Panc1 (cell line): ENCODE measurements around the gene TMOD2. TPM values are rescaled to one million over a fixed set of nuclear protein-coding genes. Genes with fewer than 3 reads are reported as not detected.
A peak's percentile ranks its signal among the peaks of the same experiment; 100 is the strongest.

Source experiments
- ATAC-seq: fragments of 200-7000 bp; cut with Tn5 transposase; 2 replicates; pipeline ENCODE4 v1.9.1; 2020; ENCODE audit warnings: mild to moderate bottlenecking, moderate library complexity
- BruUV-seq: library from RNA; stranded (reverse); fragments of 400-500 nt; replicated peaks from 2 replicates; lab custom pipeline; 2021; lab: Mats Ljungman, UMichigan
- CTCF ChIA-PET: fragments of 300-600 bp; sonication (Branson Sonifier 250); formaldehyde crosslinking; loops from one replicate; lab custom pipeline; 2022; ENCODE audit warnings: antibody characterized with exemption; lab: Charles Lee
- POLR2A ChIA-PET: fragments of 300-600 bp; sonication (Branson Sonifier 250); formaldehyde crosslinking; loops from one replicate; lab custom pipeline; 2022; ENCODE audit warnings: antibody characterized with exemption; lab: Charles Lee
- DNase-seq: peaks from one replicate; pipeline ENCODE4 v3.0.0-alpha.2; 2010; ENCODE audit warnings: low read depth, low spot score
- H3K27ac ChIP-seq: 2 replicates; pipeline ENCODE4 v1.5.1; 2011; ENCODE audit warnings: mild to moderate bottlenecking, low read length, inconsistent platforms
- H3K27me3 ChIP-seq: fragments of 200-500 bp; sonication (Bioruptor generic); 2 replicates; pipeline ENCODE4 v1.6.0; 2014; ENCODE audit warnings: low read length, inconsistent platforms; ENCODE audit not compliant: control insufficient read depth, insufficient read depth
- H3K36me3 ChIP-seq: fragments of 200-500 bp; sonication (Bioruptor generic); 2 replicates; pipeline ENCODE4 v1.5.1; 2014; ENCODE audit warnings: inconsistent platforms, mild to moderate bottlenecking, low read length, moderate library complexity; ENCODE audit not compliant: control insufficient read depth, insufficient read depth
- H3K4me1 ChIP-seq: 2 replicates; pipeline ENCODE4 v1.5.1; 2011; ENCODE audit warnings: inconsistent platforms, mild to moderate bottlenecking, low read length, moderate library complexity; ENCODE audit not compliant: control insufficient read depth, insufficient read depth
- H3K4me3 ChIP-seq, 2 experiments: 2 replicates each; pipeline ENCODE4 v1.5.1; 2011 to 2012; ENCODE audit warnings: low read depth in 2 of 2, low read length in 2 of 2, mild to moderate bottlenecking in 2 of 2, inconsistent platforms in 1 of 2, moderate library complexity in 1 of 2
- H3K9me3 ChIP-seq: fragments of 200-500 bp; sonication (Bioruptor generic); 2 replicates; pipeline ENCODE4 v1.5.1; 2014; ENCODE audit warnings: low read depth, mild to moderate bottlenecking, inconsistent platforms, low read length, moderate library complexity; ENCODE audit not compliant: control insufficient read depth, insufficient read depth
- POLR2AphosphoS5 ChIP-seq: IDR thresholded peaks from 2 replicates; pipeline ENCODE4 v1.6.1; 2012; ENCODE audit warnings: mild to moderate bottlenecking, low read depth, low read length, moderate library complexity
- SIN3A ChIP-seq: IDR thresholded peaks from 2 replicates; pipeline ENCODE4 v1.6.1; 2012; ENCODE audit warnings: low read depth, mild to moderate bottlenecking, low read length, moderate library complexity, borderline replicate concordance; ENCODE audit not compliant: insufficient read depth
- TCF7L2 ChIP-seq: IDR thresholded peaks from 2 replicates; pipeline ENCODE4 v1.6.1; 2011; ENCODE audit warnings: mild to moderate bottlenecking, low read depth, low read length, inconsistent platforms
- in situ Hi-C: cut with HindIII; loops from 2 replicates; pipeline ENCODE4 v1.10.0; 2016; ENCODE audit warnings: low sequenced_read_pairs, low pct_unique_long_range_greater_than_20kb
- intact Hi-C: fragments of 100-400 bp; cut with micrococcal nuclease; formaldehyde crosslinking; loops from one replicate; pipeline ENCODE4 v1.10.0; 2022; ENCODE audit not compliant: unreplicated experiment
- total RNA-seq: library from RNA; stranded (reverse); gene quantifications from one replicate; pipeline ENCODE4 v1.2.1, GENCODE V29; 2021; ENCODE audit not compliant: unreplicated experiment
- TF ChIP-seq, protein P1 (sequence below), 2 experiments: IDR thresholded peaks; 2 replicates each; pipeline ENCODE4 v1.6.1; 2011 to 2012; ENCODE audit warnings: low read depth in 2 of 2, control low read depth in 1 of 2, low read length in 1 of 2, mild to moderate bottlenecking in 1 of 2, moderate library complexity in 1 of 2; ENCODE audit not compliant: insufficient read depth in 1 of 2
- TF ChIP-seq, protein P2 (sequence below): fragments of 450-650 bp; IDR thresholded peaks from 2 replicates; pipeline ENCODE4 v1.5.1; 2017; ENCODE audit warnings: mild to moderate bottlenecking

The TMOD2 gene
- total RNA-seq, 1 experiment from 2014 or later = 1.7 TPM

DNA sequence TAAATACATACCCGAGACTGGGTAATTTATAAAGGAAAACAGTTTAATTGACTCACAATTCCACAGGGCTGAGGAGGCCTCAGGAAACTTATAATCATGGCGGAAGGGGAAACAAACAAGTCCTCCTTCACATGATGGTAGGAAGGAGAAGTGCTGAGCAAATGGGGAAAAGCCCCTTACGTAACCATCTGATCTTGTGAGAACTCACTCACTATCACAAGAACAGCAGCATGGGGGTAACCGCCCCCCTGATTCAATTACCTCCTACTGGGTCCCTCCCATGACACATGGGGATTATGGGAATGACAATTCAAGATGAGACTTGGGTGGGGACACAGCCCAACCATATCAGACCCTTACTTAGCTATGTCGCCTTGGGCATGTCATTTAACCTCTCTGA is 42.4 kb upstream of the TMOD2 start:
- Histone ChIP-seq H3K4me1 (no peaks in the 10 kb centered on the region), H3K9me3 (no peaks in the 10 kb centered on the region), H3K36me3 (no peaks in the 10 kb centered on the region), H3K4me3 (peak overlapping the region; percentile 39 to 61), H3K27ac (peak overlapping the region; percentile 29; the same call in 1 of the 2 replicates), H3K27me3 (no peaks in the 10 kb centered on the region)
- intact Hi-C loops = no loop called here
- POLR2A ChIA-PET = no interaction called here
- TF ChIP-seq TCF7L2 (no peak), POLR2AphosphoS5 (no peak), SIN3A (no peak)
- TF ChIP-seq, protein P1, sequence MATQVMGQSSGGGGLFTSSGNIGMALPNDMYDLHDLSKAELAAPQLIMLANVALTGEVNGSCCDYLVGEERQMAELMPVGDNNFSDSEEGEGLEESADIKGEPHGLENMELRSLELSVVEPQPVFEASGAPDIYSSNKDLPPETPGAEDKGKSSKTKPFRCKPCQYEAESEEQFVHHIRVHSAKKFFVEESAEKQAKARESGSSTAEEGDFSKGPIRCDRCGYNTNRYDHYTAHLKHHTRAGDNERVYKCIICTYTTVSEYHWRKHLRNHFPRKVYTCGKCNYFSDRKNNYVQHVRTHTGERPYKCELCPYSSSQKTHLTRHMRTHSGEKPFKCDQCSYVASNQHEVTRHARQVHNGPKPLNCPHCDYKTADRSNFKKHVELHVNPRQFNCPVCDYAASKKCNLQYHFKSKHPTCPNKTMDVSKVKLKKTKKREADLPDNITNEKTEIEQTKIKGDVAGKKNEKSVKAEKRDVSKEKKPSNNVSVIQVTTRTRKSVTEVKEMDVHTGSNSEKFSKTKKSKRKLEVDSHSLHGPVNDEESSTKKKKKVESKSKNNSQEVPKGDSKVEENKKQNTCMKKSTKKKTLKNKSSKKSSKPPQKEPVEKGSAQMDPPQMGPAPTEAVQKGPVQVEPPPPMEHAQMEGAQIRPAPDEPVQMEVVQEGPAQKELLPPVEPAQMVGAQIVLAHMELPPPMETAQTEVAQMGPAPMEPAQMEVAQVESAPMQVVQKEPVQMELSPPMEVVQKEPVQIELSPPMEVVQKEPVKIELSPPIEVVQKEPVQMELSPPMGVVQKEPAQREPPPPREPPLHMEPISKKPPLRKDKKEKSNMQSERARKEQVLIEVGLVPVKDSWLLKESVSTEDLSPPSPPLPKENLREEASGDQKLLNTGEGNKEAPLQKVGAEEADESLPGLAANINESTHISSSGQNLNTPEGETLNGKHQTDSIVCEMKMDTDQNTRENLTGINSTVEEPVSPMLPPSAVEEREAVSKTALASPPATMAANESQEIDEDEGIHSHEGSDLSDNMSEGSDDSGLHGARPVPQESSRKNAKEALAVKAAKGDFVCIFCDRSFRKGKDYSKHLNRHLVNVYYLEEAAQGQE (IDR thresholded peaks at IDR 0.05; ENCODE audit: insufficient read depth in 1 of 2, low read depth in 2 of 2, low read length in 1 of 2) = no peak
- TF ChIP-seq, protein P2, sequence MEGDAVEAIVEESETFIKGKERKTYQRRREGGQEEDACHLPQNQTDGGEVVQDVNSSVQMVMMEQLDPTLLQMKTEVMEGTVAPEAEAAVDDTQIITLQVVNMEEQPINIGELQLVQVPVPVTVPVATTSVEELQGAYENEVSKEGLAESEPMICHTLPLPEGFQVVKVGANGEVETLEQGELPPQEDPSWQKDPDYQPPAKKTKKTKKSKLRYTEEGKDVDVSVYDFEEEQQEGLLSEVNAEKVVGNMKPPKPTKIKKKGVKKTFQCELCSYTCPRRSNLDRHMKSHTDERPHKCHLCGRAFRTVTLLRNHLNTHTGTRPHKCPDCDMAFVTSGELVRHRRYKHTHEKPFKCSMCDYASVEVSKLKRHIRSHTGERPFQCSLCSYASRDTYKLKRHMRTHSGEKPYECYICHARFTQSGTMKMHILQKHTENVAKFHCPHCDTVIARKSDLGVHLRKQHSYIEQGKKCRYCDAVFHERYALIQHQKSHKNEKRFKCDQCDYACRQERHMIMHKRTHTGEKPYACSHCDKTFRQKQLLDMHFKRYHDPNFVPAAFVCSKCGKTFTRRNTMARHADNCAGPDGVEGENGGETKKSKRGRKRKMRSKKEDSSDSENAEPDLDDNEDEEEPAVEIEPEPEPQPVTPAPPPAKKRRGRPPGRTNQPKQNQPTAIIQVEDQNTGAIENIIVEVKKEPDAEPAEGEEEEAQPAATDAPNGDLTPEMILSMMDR = no peak
- CTCF ChIA-PET = interaction anchor here (0.6 kb wide), 2 partner anchors 9 to 613 kb away, joined by 3 read pairs; no protein-coding TSS in a partner anchor
- in situ Hi-C loops = no loop called here
- no TSS peak for BruUV-seq
- ATAC-seq (peak; percentile 48; the same call in 1 of the 2 replicates), DNase-seq (no peak)

DNA sequence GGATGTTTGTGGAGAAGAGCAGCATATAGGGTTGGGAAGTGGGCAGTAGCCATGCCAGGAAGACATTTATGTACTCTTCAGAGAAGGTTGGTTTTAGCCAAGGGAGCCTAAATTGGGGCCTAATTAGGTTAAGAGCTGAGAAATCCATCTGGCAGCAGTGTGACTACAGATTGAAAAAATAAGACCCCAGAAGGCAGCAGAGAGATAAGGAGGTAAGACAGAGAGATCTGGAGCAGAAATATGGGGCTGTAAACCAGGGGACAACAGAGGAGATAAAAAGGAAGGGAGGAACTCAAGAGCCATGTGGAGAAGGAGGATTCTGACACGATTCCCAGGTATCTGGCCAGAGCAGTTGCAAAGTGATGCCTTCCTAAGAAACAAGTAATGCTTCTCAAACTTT is 37.2 kb upstream of the TMOD2 start:
- H3K27ac ChIP-seq = no peak overlapping the region
- H3K9me3 ChIP-seq = no peaks in the 10 kb centered on the region
- ChIA-PET POLR2A (no interaction called here), CTCF (no interaction called here)
- no peaks in the 10 kb centered on the region for H3K4me1 ChIP-seq
- no peaks in the 10 kb centered on the region for H3K36me3 ChIP-seq
- TF ChIP-seq, protein P1 (IDR thresholded peaks at IDR 0.05; ENCODE audit: insufficient read depth in 1 of 2, low read depth in 2 of 2, low read length in 1 of 2) = no peak
- no peak for TF ChIP-seq TCF7L2
- TF ChIP-seq POLR2AphosphoS5 = no peak
- TF ChIP-seq, protein P2 = no peak
- no peak for TF ChIP-seq SIN3A
- DNase-seq = no peak
- in situ Hi-C loops (no loop called here), intact Hi-C loops (no loop called here)
- no TSS peak for BruUV-seq
- H3K27me3 ChIP-seq = no peaks in the 10 kb centered on the region
- no peak overlapping the region for H3K4me3 ChIP-seq
- ATAC-seq = no peak
